ENCODE measurements around the gene LUZP1. TPM values are rescaled to one million over a fixed set of nuclear protein-coding genes. Genes with fewer than 3 reads are reported as not detected.

LUZP1 gene
- total RNA-seq, 1 experiment from 2014 or later, result 22.4 TPM

DNA sequence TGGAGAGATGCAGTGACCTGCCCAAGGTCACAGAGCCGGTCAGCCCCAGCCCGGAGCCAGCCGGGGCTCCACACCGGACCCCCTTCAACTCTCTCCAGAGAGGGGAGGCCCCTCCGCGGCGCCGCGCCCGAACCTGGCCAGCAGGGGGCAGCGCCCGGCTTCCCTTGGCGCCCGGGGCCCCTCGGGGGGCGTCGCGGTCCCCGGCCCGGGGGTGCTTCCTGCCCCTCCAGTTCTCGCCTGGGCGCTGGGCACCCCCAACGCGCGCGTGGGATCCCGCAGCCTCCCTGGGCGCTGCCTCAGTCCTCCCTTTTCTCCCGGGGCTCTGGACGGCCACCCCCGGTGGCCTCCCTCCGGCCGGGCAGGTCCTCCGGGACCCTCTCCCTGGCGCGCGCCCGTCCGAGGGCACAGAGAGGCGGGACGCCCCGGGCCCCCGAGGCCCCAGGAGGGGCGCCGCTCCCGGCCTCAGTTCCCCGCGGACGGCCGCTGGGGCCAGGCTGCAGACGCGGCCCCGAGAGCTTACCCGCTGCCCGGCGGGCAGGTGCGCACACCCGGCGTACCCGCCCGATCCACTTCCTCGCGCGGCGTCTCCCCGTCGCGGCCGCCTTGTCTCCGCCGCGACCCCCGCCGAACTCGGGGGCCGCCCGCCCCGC is 48.2 kb upstream of the LUZP1 start:
- no peak for TF ChIP-seq EZH2phosphoT487 (IDR thresholded peaks at IDR 0.05; ENCODE audit: borderline replicate concordance)
- TF ChIP-seq POLR2A (IDR thresholded peaks at IDR 0.05; ENCODE audit: borderline replicate concordance, extremely low read depth, insufficient read depth, insufficient read length), result no peak
- TF ChIP-seq, protein P1, sequence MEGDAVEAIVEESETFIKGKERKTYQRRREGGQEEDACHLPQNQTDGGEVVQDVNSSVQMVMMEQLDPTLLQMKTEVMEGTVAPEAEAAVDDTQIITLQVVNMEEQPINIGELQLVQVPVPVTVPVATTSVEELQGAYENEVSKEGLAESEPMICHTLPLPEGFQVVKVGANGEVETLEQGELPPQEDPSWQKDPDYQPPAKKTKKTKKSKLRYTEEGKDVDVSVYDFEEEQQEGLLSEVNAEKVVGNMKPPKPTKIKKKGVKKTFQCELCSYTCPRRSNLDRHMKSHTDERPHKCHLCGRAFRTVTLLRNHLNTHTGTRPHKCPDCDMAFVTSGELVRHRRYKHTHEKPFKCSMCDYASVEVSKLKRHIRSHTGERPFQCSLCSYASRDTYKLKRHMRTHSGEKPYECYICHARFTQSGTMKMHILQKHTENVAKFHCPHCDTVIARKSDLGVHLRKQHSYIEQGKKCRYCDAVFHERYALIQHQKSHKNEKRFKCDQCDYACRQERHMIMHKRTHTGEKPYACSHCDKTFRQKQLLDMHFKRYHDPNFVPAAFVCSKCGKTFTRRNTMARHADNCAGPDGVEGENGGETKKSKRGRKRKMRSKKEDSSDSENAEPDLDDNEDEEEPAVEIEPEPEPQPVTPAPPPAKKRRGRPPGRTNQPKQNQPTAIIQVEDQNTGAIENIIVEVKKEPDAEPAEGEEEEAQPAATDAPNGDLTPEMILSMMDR (IDR thresholded peaks at IDR 0.05 in 2 of 3, conservative IDR thresholded peaks at IDR 0.05 in 1 of 3; ENCODE audit: borderline replicate concordance in 1 of 3, insufficient read depth in 1 of 3, low read depth in 2 of 3, low read length in 2 of 3), result peak; percentile 43 to 83 (median 76); a peak in 5 of 6 replicates
- no peak for TF ChIP-seq SP1 (IDR thresholded peaks at IDR 0.05; ENCODE audit: low read depth)
- TF ChIP-seq ZFX (IDR thresholded peaks at IDR 0.05), result 0 out of 2 replicates have a peak, but pooled peaks have one; percentile 38
- TF ChIP-seq ELF1 (IDR thresholded peaks at IDR 0.05; ENCODE audit: borderline replicate concordance, low read depth), result no peak
- TF ChIP-seq, protein P2, sequence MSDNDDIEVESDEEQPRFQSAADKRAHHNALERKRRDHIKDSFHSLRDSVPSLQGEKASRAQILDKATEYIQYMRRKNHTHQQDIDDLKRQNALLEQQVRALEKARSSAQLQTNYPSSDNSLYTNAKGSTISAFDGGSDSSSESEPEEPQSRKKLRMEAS (IDR thresholded peaks at IDR 0.05), result no peak
- TF ChIP-seq RAD21 (IDR thresholded peaks at IDR 0.05; ENCODE audit: low read depth), result peak; percentile 70
- no peak for TF ChIP-seq EGR1 (IDR thresholded peaks at IDR 0.05; ENCODE audit: low read depth)
- no peak for TF ChIP-seq POLR2AphosphoS5 (IDR thresholded peaks at IDR 0.05; ENCODE audit: low read depth, low read length)
- no peak for TF ChIP-seq SIN3A (IDR thresholded peaks at IDR 0.05; ENCODE audit: low read depth)
- Histone ChIP-seq H2AFZ (ENCODE audit: low read depth, low read length, poor library complexity, severe bottlenecking) (no peak overlapping the region), H3K27ac (ENCODE audit: low read depth, low read length) (peak overlapping the region; percentile 51; the same call in 1 of the 2 replicates), H3K79me2 (ENCODE audit: insufficient read depth, low read length) (no peaks in the 10 kb centered on the region), H4K20me1 (ENCODE audit: insufficient read depth) (no peaks in the 10 kb centered on the region), H3K4me1 (ENCODE audit: control insufficient read depth in 1 of 2, insufficient read depth in 2 of 2, low read length in 2 of 2) (peaks cover 0 to 27% of the 10 kb centered on the region in 2 experiments; a peak in 3 of 4 replicates), H3K4me2 (ENCODE audit: low read length) (peak overlapping the region; percentile 96), H3K9me3 (ENCODE audit: control insufficient read depth in 1 of 2, insufficient read depth in 1 of 2, low read depth in 1 of 2, low read length in 2 of 2) (no peaks in the 10 kb centered on the region), H3K27me3 (ENCODE audit: insufficient read depth, low read length) (no peaks in the 10 kb centered on the region; the same call in 1 of the 2 replicates), H3K9me2 (ENCODE audit: insufficient read depth) (no peaks in the 10 kb centered on the region), H3K9ac (ENCODE audit: low read length) (peak overlapping the region; percentile 65), H3K36me3 (ENCODE audit: control insufficient read depth in 1 of 2, insufficient read depth in 2 of 2, low read length in 2 of 2) (no peaks in the 10 kb centered on the region), H3K4me3 (replicated peaks in 1 of 2; ENCODE audit: low read depth in 1 of 2, low read length in 2 of 2) (peak overlapping the region; percentile 51 to 66)
- ATAC-seq (peak; percentile 80), DNase-seq (ENCODE audit: low read depth, low spot score) (no peak)
- ChIA-PET CTCF (interaction anchor here (0.6 to 2.3 kb wide), 14 partner anchors 10 to 420 kb away, joined by 3 to 9 read pairs (median 3); no protein-coding TSS in a partner anchor), RAD21 (ENCODE audit: low non-redundant PET in 1 of 2, low total read pairs in 2 of 2, uncharacterized antibody in 2 of 2, unreplicated experiment in 2 of 2) (interaction anchor here in 1 of 2 experiments (0.7 kb wide), 3 partner anchors 47 to 323 kb away, joined by 3 to 5 read pairs (median 4); no protein-coding TSS in a partner anchor), POLR2A (no interaction called here)
- BruUV-seq (replicated peaks), result no TSS peak
- intact Hi-C loops (cut with micrococcal nuclease), result loop anchor here (10.0 kb wide), 1 partner anchor 318 kb away; the partner anchor contains the start of gene E2F2
